Endothelial cell of umbilical vein (primary cell): ENCODE results near the gene ADAM10. TPM values are rescaled to one million over a fixed set of nuclear protein-coding genes. Genes with fewer than 3 reads are reported as not detected.

ENCODE experiments used
- BruUV-seq: library from RNA; stranded (reverse); fragments of 400-500 nt; replicated peaks from 2 replicates; lab custom pipeline; 2021; lab: Mats Ljungman, UMichigan
- CTCF ChIA-PET: fragments of 300-600, 350-600 bp; sonication (Branson Sonifier 250); formaldehyde crosslinking; loops from one replicate; lab custom pipeline; 2021; ENCODE audit warnings: antibody characterized with exemption, inconsistent platforms; lab: Charles Lee
- POLR2A ChIA-PET: fragments of 300-600, 350-600 bp; sonication (Branson Sonifier 250); formaldehyde crosslinking; loops from one replicate; lab custom pipeline; 2021; ENCODE audit warnings: antibody characterized with exemption, inconsistent platforms; lab: Charles Lee
- DNase-seq: peaks from one replicate; pipeline ENCODE4 v3.0.0-alpha.2; 2011; ENCODE audit warnings: low read depth, low spot score
- FAIRE-seq: peaks from 2 replicates; lab custom pipeline; 2011; peaks lifted over from hg19 to GRCh38; lab: Jason Lieb, UNC
- H2AFZ ChIP-seq: 2 replicates; pipeline ENCODE4 v1.6.0; 2012; ENCODE audit warnings: low read depth, low read length, control low read depth, inconsistent platforms
- H3K27ac ChIP-seq: 2 replicates; pipeline ENCODE4 v1.5.1; 2011; ENCODE audit warnings: low read depth, mild to moderate bottlenecking, control low read depth, low read length, moderate library complexity; ENCODE audit not compliant: insufficient read depth
- H3K27me3 ChIP-seq, 2 experiments: 2 replicates each; pipeline versions ENCODE4 v1.6.0 to v1.6.1; 2011; ENCODE audit warnings: low read length in 2 of 2, mixed read lengths in 1 of 2; ENCODE audit not compliant: control insufficient read depth in 2 of 2, insufficient read depth in 2 of 2
- H3K36me3 ChIP-seq, 2 experiments: 2 replicates in 1 of 2; 3 replicates in 1 of 2; pipeline ENCODE4 v1.5.1; 2011; ENCODE audit warnings: low read length in 2 of 2, mild to moderate bottlenecking in 1 of 2, moderate library complexity in 1 of 2; ENCODE audit not compliant: control insufficient read depth in 2 of 2, insufficient read depth in 2 of 2; ENCODE audit errors: extremely low read depth in 1 of 2
- H3K4me1 ChIP-seq: 3 replicates; pipeline ENCODE4 v1.5.1; 2011; ENCODE audit warnings: mild to moderate bottlenecking, low read length; ENCODE audit not compliant: control insufficient read depth, insufficient read depth; ENCODE audit errors: extremely low read depth
- H3K4me2 ChIP-seq: 2 replicates; pipeline ENCODE4 v1.6.1; 2011; ENCODE audit warnings: low read length, control low read depth, mixed read lengths; ENCODE audit not compliant: insufficient read depth
- H3K4me3 ChIP-seq, 3 experiments: fragments of 200-600 bp in 1 of 3; sonication (generic), shearing (Covaris generic) in 1 of 3; replicated peaks in 1 of 3; 2 replicates each; pipeline ENCODE4 v1.5.1; 2011 to 2016; ENCODE audit warnings: control low read depth in 3 of 3, low read length in 3 of 3, mild to moderate bottlenecking in 2 of 3, inconsistent platforms in 1 of 3, low read depth in 1 of 3, moderate library complexity in 1 of 3; ENCODE audit not compliant: insufficient read depth in 1 of 3
- H3K79me2 ChIP-seq: 2 replicates; pipeline ENCODE4 v1.6.0; 2012; ENCODE audit warnings: low read length, inconsistent platforms; ENCODE audit not compliant: control insufficient read depth, insufficient read depth
- H3K9ac ChIP-seq: replicated peaks from 2 replicates; pipeline ENCODE3; 2011; ENCODE audit warnings: low read length, control low read depth; ENCODE audit not compliant: insufficient read depth; ENCODE audit errors: extremely low read depth
- H3K9me1 ChIP-seq: replicated peaks from 3 replicates; pipeline ENCODE4 v1.6.0; 2011; ENCODE audit warnings: mild to moderate bottlenecking, low read length; ENCODE audit not compliant: control insufficient read depth, insufficient read depth; ENCODE audit errors: extremely low read depth
- H3K9me3 ChIP-seq: replicated peaks from 2 replicates; pipeline ENCODE4 v1.5.1; 2012; ENCODE audit warnings: low read length, inconsistent platforms; ENCODE audit not compliant: control insufficient read depth, insufficient read depth
- H4K20me1 ChIP-seq: replicated peaks from 2 replicates; pipeline ENCODE3; 2011; ENCODE audit warnings: mild to moderate bottlenecking, low read length; ENCODE audit not compliant: control insufficient read depth, insufficient read depth; ENCODE audit errors: extremely low read depth
- CTCF ChIP-seq, 2 donors: IDR thresholded peaks; 1 replicate in 1 of 2; 2 replicates in 1 of 2; pipeline ENCODE4 v1.5.1; 2011; ENCODE audit warnings: low read length in 2 of 2, mild to moderate bottlenecking in 2 of 2, moderate library complexity in 2 of 2, control low read depth in 1 of 2, inconsistent platforms in 1 of 2, low read depth in 1 of 2; ENCODE audit not compliant: insufficient read depth in 1 of 2; ENCODE audit errors: extremely low read depth in 1 of 2
- EZH2 ChIP-seq: IDR thresholded peaks from 2 replicates; pipeline ENCODE4 v1.6.1; 2012; ENCODE audit warnings: borderline replicate concordance, low read depth, mild to moderate bottlenecking, moderate library complexity, low read length, inconsistent platforms; ENCODE audit not compliant: severe bottlenecking
- FOS ChIP-seq: IDR thresholded peaks from 2 replicates; pipeline ENCODE4 v1.6.1; 2011; ENCODE audit warnings: mild to moderate bottlenecking, low read length, moderate library complexity, borderline replicate concordance; ENCODE audit not compliant: insufficient read depth
- GATA2 ChIP-seq: IDR thresholded peaks from 2 replicates; pipeline ENCODE4 v1.7.0; 2011; ENCODE audit warnings: low read depth, mild to moderate bottlenecking, moderate library complexity, mixed read lengths, low read length; ENCODE audit not compliant: insufficient read length, insufficient read depth
- JUN ChIP-seq: IDR thresholded peaks from 2 replicates; pipeline ENCODE4 v1.6.1; 2011; ENCODE audit warnings: borderline replicate concordance, low read depth; ENCODE audit not compliant: insufficient read length, insufficient read depth
- MAX ChIP-seq: IDR thresholded peaks from 2 replicates; pipeline ENCODE4 v1.6.1; 2011; ENCODE audit not compliant: insufficient read depth, insufficient read length
- MYC ChIP-seq: IDR thresholded peaks from one replicate; pipeline ENCODE4 v1.6.1; 2011; ENCODE audit warnings: mild to moderate bottlenecking, low read depth, low read length
- POLR2A ChIP-seq: IDR thresholded peaks from 2 replicates; pipeline ENCODE4 v1.6.1; 2012; ENCODE audit warnings: low read depth, mild to moderate bottlenecking, control low read depth, low read length
- POLR2AphosphoS5 ChIP-seq: IDR thresholded peaks from 2 replicates; pipeline ENCODE4 v1.6.1; 2012; ENCODE audit warnings: low read depth, mild to moderate bottlenecking, control low read depth, low read length, moderate library complexity; ENCODE audit not compliant: insufficient read depth
- dilution Hi-C: fragments of 300-500 bp; cut with MboI; formaldehyde crosslinking; loops from one replicate; pipeline ENCODE4 v1.15.0; 2019; ENCODE audit warnings: low sequenced_read_pairs; ENCODE audit not compliant: extremely low pct_ligation_motif_present
- intact Hi-C: fragments of 100-400 bp; cut with micrococcal nuclease; formaldehyde crosslinking; loops from one replicate; pipeline ENCODE4 v1.10.0; 2022
- polyA plus RNA-seq, 4 experiments: library from polyadenylated mRNA; depleted of rRNA in 3 of 4; stranded (reverse) in 3 of 4; unstranded in 1 of 4; fragments of >200 nt; gene quantifications; 2 replicates each; pipeline versions ENCODE4 v1.2.1 to v1.2.3, GENCODE V29; 2011 to 2012; ENCODE audit warnings: missing spikeins in 1 of 4
- total RNA-seq: library from RNA; stranded (reverse); gene quantifications from 2 replicates; pipeline ENCODE4 v1.2.3, GENCODE V29; 2021

ADAM10 gene
- total and polyA plus RNA-seq, 2 donors (not counting 3 experiments of a cell fraction or from before 2014, with no cell fraction given) = 91.3 to 203 TPM

GRCh38 chr15:58547628-58548307 is 201.7 kb downstream of the ADAM10 start:
- Histone ChIP-seq H3K27ac (peak overlapping the region; percentile 58), H3K79me2 (no peaks in the 10 kb centered on the region), H3K27me3 (no peaks in the 10 kb centered on the region), H3K9me1 (no peaks in the 10 kb centered on the region), H3K4me1 (peaks cover 30% of the 10 kb centered on the region), H3K36me3 (no peaks in the 10 kb centered on the region), H3K9me3 (no peaks in the 10 kb centered on the region), H3K4me2 (no peak overlapping the region), H4K20me1 (no peaks in the 10 kb centered on the region), H2AFZ (no peak overlapping the region), H3K9ac (peak overlapping the region; percentile 6), H3K4me3 (no peak overlapping the region)
- CTCF ChIA-PET = interaction anchor here (0.6 to 2.4 kb wide), 10 partner anchors 9 to 320 kb away, joined by 3 to 6 read pairs (median 4); no protein-coding TSS in a partner anchor
- peak; percentile 37 for FAIRE-seq
- no peak for DNase-seq
- POLR2A ChIA-PET = interaction anchor here (0.7 kb wide), 1 partner anchor 809 kb away, joined by 3 read pairs; no protein-coding TSS in a partner anchor
- dilution Hi-C loops (no loop called here), intact Hi-C loops (loop anchor here (1.0 to 2.0 kb wide), 3 partner anchors 27 to 107 kb away; no protein-coding TSS in a partner anchor)
- no peak for TF ChIP-seq CTCF (IDR thresholded peaks at IDR 0.05; ENCODE audit: extremely low read depth in 1 of 2, insufficient read depth in 1 of 2, low read depth in 1 of 2, low read length in 2 of 2)
- no peak for TF ChIP-seq EZH2
- no peak for TF ChIP-seq POLR2A
- TF ChIP-seq JUN = no peak
- TF ChIP-seq FOS = no peak
- TF ChIP-seq POLR2AphosphoS5 = no peak
- TF ChIP-seq MAX = no peak
- no peak for TF ChIP-seq GATA2
- TF ChIP-seq MYC = no peak
- BruUV-seq = TSS peak; percentile 22
